Measurements from ENCODE around the gene MAB21L4.

Gene MAB21L4

GRCh38 chr2:240909216-240909974, 13.4 kb upstream of the MAB21L4 start:
- DNase-seq: no peak

DNA sequence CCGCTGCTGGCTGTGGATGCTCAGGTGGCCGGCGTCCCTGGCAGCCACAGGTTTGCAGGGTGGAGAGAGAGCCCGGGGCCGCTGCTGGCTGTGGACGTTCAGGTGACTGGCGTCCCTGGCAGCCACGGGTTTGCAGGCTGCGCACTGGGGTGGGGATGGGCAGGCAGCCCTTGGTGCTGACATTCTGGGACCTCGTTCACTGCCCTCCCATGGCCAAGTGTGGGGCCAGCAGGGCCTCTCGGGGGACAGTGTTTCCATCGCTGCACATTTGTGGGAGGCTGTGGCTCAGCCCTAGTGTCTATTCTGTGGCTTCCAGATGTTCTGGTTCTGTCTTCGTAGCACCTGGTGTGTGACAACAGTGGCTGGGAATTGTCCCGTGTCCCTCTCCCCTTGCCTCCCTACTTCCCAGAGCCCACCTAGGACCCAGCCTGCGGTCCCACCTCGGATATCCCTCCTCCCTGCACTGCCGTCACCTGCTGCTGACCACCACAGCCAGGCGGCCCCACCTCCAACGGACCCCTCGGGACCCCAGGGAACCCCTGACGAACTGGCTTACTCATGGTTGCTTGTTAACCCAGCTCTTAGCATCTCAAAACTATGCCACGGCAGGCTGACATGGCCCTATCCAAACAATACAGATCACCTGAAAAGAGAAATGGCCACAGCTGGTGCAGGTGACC, 11.1 kb upstream of the MAB21L4 start:
- no peak for DNase-seq

DNA sequence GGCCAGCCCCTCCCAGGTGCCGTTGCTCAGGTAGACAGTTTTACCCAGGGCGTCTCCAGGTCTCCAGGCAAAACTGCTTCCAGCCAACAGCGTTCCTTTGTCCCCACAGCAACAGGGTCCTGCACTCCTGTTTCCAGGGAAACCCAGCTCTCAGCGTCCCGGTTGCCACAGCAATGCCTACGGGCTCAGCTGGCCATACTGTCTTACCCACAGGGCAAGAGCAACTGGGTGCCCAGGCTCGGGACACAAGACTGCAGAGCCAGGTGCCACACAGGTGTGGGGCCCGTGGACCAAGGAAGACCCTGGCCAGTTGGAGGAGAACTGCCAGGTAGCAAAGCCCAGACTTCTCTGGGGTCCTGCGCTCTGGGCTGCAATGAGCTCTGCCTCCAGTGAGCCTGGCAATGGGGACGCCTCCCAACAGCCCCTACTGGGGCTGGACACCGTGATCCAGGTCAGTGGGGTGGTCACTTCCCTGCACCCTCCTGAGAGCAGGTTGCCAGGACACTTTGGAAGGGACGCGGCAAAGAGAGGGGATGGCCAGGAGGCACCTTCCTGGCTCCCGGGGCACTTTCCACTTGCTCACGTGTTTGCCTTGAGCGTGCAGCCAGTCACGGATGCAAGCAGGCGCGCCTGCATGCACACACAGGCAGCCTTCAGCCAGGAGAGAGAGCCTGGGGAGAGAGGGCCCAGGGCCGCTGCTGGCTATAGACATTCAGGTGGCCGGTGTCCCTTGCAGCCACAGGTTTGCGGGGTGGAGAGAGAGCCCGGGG, 10.4 kb upstream of the MAB21L4 start, which contains the start of gene CROCC2:
TSS of gene CROCC2 (plus strand) at position 196 of the 770 bp plus-strand sequence. CDS start at position 374, 178 bp downstream.
- DNase-seq: peak; percentile 52

DNA sequence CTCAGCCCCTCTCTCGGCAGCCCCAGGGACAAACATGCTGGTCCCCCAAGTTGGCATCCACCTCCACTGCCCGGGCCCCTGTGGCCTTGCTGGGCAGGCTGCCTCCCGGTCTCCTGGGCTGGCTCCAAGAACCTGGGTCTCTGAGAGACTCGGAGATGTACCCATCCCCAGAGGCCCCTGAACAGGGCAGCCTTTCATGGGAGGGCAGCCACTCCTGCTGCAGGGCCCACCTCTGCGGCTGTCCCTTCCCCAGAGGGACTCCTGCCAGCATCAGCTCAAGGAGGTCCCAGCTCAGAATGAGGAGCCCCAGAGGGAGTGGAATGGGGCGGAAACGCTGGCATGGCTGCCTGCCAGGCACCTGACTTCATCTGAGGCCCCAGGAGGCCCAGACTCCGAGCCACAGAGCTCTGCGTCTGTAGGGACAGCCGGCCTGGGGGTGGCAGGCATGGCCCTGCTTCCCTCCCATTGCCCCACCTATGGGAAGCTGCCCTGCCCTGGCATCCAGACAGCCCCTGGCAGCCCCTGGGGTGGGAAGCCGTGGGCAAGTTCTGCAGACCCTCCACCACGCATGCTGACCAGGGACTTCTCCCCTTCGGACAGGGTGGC, 9.3 kb upstream of the MAB21L4 start:
- DNase-seq: no peak

DNA sequence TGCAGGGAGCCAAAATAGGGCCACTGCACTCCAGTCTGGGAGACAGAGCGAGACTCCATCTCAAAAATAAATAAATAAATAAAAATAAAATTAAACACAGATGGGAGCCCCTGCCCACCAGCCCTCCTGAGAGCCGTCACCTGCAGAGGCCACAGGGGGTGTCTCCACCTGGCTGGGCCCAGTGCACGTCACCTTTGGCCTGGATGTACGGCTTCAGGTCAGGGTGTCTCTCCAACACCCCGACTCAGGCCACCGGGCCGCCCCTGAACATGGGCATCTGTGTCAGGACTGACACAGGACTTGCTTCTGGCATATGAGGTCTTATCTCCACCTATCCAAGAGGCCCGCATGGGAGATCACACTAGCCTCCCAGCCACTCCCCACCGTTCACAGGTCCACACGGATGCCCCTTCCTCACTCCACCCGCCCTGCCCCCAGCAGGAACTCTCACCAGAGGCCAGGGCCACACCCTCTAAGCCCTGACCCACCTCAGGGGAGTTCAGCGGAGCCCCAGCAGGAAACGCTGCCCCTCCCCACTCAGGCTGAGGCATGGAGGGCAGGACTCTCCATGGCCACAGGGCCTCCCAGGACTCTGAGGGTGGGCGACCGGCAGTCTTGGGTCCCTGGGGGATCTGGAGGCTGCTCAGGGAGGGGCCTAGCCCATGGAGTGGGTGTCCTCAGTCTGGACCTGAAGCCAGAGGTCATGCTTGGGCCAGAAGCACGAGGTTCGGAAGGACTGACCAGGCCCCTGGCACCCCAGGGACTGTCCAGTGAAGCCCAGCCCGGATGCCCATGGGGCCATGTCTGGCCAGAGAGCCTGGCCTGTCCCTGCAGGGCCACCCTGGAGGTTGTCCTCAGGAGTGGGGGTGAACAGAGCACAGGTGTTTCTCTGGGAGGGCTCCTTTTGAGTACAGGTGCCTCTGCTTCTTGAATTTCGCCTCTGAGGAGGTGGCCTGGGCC, 8.5 kb upstream of the MAB21L4 start:
- DNase-seq: no peak

DNA sequence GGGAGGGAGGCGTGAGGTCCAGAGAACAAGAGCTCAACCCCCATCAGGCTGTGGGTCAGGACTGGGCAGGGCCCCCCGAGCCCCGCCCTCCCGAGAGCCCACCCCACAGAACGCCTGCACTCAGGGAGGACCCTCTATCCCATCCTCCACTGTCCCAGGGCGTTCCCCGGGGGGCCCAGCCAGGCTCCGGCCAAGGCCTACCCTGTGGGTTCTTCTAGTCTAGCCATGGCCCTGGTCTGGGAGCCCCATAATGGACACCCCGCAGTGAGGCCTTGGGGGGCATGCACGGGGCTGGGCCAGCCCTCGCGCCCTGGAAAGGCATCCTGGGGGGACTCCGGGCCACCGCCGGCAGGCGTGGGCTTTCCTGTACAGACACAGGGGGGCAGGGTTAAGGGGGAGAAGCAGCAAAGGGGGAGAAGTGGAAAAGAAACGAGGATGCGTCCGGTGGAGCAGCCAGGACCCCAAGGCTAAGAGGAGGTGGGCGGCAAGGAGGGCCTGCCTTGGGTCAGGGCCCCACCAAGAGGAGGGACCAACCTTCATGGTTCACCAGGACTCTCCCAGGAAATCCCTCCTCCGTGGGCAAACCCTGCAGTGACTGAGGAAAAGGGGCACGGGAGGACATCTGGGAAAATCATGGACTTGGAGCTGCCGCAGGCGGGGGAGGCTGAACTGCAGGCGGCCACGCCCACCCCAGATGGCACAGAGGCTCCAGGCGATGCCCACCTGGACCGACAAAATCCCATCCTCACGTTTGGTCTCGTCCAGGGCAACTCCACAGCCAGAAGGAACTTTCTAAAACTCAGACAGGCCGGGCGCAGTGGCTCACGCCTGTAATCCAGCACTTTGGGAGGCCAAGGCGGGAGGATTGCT, 7.5 kb upstream of the MAB21L4 start:
- DNase-seq: no peak

DNA sequence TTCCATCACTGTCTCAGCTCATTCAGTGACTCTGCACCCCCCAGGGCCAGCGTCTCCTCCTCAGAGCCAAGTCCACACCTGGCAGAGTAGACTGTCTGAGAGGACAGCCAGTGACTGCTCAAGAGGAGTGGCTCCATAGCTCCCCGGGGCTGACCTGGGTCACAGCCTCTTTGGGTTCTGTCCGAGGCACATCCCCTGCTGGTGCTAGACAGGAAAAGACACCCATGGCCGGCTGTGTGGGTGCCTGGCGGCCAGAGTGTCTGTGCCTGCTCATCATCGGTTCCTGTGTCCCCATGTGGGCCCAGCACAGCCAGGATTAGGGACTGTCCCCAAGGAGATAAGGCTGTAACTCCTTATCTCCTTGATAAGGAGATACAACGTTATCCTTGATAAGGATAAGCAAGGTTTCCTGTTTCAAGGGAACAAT, 6.7 kb upstream of the MAB21L4 start:
- DNase-seq: peak; percentile 44

DNA sequence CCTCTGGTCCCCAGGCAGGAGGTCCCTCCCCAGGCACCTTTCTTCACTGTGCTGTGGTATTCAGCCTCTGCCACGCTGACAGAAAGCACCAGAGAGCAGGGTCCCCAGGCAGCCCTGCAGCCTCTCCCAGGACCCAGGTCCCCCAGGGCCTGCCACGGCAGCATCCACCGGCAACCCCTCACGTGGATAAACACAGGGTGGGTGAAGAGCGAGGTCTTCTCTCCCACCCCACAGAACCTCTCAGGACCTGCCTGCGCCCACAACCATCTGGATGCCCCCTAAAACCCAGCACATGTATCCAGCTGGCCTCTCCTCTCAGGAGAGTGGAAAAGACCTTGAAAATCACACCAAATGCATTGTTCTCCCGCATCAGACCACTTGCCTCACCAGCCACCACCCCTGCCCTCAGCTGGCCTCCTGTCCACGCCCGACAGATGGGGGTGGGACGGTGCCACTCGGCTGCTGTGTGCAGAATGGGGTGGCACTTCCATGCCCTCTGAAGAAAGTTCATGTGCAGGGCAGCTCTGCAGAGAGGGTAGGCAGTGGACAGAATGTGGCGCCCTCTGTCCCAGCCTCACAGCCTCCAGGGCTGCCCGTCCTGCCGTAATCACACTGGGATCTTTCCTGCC, 6.1 kb upstream of the MAB21L4 start:
- no peak for DNase-seq

GRCh38 chr2:240900141-240900860, 4.3 kb upstream of the MAB21L4 start:
- no peak for DNase-seq

- DNase-seq: no peak
These were observed 3.5 kb upstream of the MAB21L4 start for GRCh38 chr2:240899468-240899865.

DNA sequence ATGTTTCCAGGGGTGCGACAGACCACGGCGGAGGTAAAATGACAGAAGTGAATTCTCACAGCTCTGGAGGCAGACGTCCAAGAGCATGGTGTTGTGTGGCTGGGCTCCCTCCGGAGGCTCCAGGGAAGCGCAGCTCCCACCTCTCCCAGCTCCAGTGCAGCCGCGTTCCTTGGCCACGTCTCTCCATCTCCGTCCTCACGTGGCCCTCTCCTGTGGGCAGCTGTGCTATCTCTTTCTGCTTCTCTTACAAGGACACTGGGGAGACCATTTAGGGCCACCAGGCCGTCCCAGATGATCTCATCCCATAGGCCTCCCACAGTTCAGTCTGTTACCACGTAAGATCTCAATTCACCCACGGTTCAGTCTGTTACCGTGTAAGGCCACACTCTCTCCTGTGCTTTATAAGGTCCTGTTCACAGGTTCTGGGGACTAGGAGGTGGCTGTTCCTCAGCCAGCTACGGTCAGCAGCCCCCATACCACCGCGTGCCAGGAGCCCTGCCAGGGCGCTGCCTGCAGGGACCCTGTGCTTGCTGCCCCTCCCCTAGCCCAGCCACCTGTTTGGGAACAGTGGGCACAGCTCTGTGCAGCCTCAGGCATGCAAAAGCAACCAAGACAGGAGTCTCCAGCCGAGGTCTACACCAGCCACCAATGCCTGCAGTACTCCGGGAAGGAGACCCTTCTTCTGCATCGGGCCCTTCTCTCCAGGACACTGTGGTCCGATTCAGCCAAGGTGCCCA, 2.9 kb upstream of the MAB21L4 start:
- no peak for DNase-seq

- DNase-seq: no peak
These were observed 2.3 kb upstream of the MAB21L4 start for GRCh38 chr2:240898108-240898730.

- DNase-seq: peak; percentile 93
These were observed 1.1 kb upstream of the MAB21L4 start for GRCh38 chr2:240896871-240897692.

- DNase-seq: no peak
These were observed 438 bp upstream of the MAB21L4 start for GRCh38 chr2:240896394-240896793.

GRCh38 chr2:240894836-240895558, 959 bp downstream of the MAB21L4 start:
- DNase-seq: no peak

- no peak for DNase-seq
These were observed 1.9 kb downstream of the MAB21L4 start for GRCh38 chr2:240894006-240894405.

GRCh38 chr2:240893363-240893844, 2.6 kb downstream of the MAB21L4 start:
- DNase-seq: no peak
